HG03175 (cell line): ENCODE data around the gene TSPAN13.
A peak's percentile ranks its signal among the peaks of the same experiment; 100 is the strongest.
"Not testable (repeated sequence)": the region's sequence is repeated elsewhere in the genome, so short reads cannot be mapped to it uniquely, and the experiment has no call there.

Source experiments
- ATAC-seq: cut with Tn5 transposase; IDR thresholded peaks from one replicate; pipeline ENCODE4 v1.9.1; 2021; ENCODE audit warnings: mild to moderate bottlenecking, moderate library complexity; ENCODE audit not compliant: unreplicated experiment

Gene TSPAN13

GRCh38 chr7:16740623-16740953 lies 13.0 kb upstream of the TSPAN13 start:
- ATAC-seq: no peak

GRCh38 chr7:16740996-16741395 lies 12.6 kb upstream of the TSPAN13 start:
- ATAC-seq: no peak

DNA sequence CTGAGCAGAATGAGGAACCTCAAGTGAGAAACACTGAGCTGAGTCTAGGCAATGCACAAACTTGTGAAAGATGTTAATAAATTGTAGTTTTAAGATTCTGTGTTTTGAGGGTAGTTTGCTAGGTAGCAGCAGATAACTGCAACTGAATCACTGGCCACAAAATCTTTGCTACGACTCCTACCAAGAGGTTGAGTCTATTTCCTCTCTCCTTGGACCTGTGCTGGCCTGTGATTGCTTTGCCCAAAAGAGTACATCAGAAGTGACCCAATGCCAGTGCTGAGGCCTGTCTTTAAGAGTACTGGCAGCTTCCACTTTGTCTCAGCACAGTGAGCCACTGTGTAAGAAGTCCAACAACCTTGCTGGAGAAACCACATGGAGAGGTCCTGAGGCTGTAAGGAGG lies 11.9 kb upstream of the TSPAN13 start:
- no peak for ATAC-seq

DNA sequence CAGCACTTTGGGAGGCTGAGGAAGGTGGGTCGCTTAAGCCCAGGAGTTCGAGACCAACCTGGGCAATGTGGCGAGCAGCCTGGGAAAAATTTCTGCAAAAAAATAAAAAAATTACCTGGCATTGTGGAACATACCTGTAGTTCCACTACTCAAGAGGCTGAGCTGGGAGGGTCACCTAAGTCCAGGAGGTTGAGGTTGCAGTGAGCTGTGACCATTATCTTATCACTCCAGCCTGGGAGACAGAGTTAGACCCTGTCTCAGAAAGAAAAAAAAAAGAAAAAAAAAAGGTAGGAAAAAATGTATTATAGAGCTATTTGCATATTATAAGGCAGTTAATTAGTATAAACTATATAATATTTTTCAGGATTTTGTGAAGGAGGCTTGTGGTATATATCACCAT lies 11.0 kb upstream of the TSPAN13 start:
- no peak for ATAC-seq

DNA sequence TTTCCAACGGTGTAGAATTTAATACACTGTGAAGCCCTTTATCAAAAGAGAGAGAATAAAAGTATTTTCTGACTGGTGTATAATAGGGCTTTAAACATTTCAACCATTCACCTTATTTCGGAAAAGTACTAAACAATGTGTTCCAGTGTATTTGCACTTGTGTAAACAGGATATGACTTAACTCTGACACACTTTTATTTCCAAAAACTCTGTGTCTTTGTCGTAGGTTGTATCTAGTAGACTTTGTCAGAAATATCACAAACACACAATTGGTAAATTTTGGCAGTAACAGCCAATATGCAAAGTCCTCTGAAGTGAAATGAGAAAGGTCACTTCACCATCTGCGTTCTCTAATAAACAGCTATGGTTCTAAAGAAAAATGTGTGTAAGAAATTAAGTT lies 10.3 kb upstream of the TSPAN13 start:
- no peak for ATAC-seq

DNA sequence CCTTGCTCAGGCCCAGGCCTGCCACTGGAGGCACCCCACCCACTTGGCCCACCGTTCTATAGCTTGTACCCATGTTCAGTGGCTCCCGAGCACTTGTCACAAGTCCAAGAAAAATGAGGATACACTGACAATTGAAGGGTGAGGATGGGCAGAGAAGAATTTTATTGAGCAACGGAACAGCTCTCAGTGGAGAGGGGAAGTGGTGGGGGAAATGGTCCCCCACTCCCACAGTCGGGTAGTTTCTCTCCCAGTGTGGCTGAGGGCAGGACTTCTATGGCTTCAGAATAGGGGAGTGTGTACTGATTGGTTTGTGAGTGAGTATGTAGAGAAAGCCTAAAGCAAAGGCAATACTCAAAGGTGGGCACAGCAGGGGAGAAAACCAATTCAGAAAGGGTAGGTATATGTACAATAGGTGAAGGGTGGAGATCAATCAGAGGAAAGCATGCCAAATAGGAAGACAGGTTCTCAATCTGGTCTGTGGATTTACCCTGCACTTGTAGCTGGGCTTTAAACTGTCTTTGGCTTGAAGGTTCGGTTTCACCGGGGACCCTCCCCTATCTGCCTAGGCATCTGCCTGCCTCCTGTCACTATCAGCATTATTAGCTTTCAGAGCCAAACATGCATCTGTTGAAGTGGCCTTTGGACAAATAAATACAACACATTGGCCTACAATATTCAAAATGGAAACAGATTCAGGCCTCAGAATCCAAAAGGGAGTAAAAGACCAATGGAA lies 8.9 kb upstream of the TSPAN13 start:
- ATAC-seq: no peak

DNA sequence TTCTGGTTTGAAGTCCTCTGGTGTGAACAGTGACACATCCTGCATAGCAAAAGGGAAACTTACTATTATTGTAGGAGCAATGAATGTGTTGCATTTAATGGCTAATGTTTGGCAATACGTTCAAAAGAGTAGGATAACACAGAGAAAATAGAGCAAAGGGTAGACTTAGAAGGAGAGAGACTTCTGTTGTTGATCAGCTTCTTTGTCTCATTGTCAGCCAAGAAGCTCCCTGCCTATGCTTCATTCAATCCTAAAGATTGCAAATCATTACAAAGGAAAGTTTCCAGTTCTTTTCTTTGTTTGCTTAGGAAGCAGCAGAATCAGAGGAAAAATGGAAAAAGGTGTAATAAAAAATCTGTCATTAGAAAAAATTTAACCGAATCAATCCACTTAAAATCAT lies 7.9 kb upstream of the TSPAN13 start:
- no peak for ATAC-seq

- no peak for ATAC-seq
Observed at GRCh38 chr7:16747102-16747501, 6.5 kb upstream of the TSPAN13 start.

DNA sequence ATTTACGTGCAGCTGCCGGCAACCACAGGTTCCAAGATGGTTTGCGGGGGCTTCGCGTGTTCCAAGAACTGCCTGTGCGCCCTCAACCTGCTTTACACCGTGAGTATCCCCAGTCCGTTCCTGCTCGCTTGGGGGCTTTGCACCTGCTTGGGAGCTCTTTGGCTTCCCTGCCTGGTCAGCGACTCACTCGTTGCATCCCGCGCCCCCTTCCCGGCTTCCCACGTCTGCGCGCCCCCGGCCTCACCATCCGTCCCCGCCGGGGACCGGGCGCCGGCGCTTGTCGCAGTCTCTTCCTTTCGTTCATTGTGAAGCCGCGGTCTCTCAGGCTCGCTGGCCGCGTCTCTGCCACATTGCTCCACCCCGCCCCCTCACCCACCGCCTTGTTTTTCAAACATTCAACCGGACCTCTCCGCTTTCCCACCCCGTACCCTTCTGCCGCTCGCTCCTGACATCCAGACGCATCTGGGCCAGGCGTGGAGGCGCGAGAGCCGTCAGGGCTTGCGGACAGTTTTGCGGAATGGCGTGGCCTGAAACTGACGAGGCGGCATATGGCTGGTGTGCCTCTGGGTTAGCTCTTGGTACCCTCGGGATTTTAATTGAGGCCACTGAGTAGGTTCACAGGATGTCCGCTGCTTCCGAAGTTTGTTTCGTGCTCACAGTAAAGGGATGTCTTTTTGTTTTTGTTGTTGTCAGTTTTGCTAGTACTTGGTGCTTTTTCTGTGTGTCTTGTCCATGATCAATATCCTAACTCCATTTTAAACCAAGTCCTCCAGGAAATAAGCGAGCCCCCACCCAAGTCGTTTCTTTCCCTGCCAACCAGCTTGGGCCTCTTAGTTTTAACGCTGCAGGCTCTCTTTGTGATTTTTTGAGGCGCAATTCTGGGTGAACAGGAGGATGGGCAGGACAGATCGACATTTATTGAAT lies 639 bp downstream of the TSPAN13 start:
- peak; percentile 10 for ATAC-seq

DNA sequence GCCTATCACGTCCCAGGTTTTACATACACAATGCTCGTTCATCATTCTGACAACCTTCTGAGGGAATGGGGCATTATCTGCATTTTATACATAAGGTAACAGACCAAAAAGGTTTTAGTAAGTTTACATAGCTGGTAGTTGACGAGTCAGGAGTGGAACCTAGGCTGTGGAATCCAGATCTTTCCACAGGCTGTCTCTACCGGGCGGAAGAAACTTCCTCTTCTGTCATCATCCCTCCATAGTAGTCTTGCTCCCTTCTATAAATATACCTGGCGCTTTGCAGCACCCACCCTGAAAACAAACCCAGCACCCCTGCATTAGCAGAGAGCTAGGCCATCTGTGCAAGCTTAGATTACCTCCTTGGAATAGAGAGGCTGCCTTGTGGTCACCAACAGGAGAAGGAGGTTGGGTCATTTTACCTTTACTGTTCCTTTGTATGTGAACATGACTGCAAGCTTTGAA lies 1.3 kb downstream of the TSPAN13 start:
- no peak for ATAC-seq

GRCh38 chr7:16755397-16755796 lies 1.8 kb downstream of the TSPAN13 start:
- ATAC-seq: no peak

DNA sequence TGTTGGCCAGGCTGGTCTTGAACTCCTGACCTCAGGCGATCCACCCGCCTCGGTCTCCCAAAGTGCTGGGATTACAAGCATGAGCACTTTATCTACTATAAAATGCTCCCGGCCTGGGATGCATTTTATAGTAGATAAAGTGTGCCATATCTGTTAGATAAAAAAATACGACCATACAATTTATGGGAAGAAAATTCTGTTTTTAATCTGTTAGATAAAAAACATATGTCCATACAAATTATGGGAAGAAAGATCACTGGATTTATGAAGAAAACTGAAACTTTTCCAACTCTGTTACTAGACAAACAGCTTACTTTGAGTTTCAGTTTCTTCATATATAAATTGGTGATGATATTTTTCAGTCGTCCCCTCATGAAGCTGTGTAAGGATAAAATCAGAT lies 4.5 kb downstream of the TSPAN13 start:
- no peak for ATAC-seq

GRCh38 chr7:16758631-16759611 lies 5.4 kb downstream of the TSPAN13 start:
- no peak for ATAC-seq

- no peak for ATAC-seq
Observed at GRCh38 chr7:16759840-16760239, 6.3 kb downstream of the TSPAN13 start.

GRCh38 chr7:16762177-16762576 lies 8.6 kb downstream of the TSPAN13 start:
- ATAC-seq: no peak

DNA sequence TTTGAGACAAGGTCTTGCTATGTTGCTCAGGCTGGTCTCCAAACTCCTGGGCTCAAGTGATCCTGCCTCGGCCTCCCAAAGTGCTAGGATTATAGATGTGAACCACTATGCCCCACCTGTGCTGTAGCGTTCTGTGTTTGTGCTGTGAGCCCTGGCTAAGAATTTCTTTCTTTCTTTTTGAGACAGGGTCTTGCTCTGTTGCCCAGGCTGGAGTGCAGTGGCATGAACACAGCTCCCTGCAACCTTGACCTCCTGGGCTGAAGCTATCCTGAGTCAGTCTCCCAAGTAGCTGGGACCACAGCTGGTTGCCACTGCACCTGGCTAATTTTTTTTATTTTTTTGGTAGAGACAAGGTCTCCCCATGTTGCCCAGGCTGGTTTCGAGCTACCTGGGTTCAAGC lies 11.4 kb downstream of the TSPAN13 start:
- no peak for ATAC-seq

DNA sequence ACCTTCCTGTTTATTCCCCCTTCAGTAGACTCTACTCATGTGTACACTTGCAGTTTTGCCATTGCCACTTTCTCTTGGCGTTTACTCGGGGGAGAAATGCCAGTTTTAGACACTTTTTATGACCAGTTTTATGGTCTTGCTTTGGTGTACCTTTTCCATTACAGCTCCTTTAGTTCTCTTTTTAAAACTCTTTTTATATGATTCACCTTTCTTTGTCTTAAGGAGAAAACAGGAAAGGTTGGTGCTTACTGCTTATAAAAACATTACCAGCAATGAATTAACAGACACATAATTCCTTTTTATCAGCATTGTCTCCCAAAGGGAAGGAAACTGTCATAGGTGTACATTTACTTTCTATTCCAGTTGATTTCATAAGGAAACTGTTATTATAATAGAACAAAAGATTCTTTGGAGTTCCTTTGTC lies 11.9 kb downstream of the TSPAN13 start:
- ATAC-seq: no peak

GRCh38 chr7:16769994-16770393 lies 16.4 kb downstream of the TSPAN13 start:
- ATAC-seq: not testable (repeated sequence)

DNA sequence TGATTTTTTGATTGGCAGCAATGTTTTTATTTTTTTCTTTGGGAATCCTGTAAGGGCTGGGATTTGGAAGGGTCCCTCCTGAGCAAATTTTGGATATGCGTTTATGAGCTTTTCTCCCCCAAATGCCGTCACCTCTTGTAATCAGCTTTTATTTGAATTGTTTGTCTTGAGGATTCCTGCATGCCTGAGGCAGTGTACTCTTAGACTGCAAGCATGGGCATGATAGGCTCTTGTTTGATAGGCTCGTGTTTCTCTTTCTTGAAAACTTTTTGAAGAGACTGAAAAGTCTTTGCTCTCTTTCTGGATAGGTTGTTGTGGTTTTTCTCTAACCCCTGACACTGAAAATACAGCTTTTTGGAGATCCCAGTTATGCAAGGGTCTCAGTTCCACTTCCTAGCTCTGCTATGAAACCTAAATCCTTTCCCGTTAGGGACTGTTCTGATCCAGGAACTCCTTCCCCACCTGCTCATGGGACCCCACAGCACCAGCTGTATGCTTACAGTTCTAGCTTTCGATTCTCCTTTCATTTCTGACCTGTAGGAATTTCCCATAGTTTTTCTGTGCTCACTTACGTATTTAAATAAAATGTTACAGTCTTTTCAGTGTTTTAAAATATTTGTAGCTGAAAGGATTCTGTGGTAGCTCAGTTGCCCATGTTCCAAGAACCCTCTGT lies 17.2 kb downstream of the TSPAN13 start:
- ATAC-seq: no peak

DNA sequence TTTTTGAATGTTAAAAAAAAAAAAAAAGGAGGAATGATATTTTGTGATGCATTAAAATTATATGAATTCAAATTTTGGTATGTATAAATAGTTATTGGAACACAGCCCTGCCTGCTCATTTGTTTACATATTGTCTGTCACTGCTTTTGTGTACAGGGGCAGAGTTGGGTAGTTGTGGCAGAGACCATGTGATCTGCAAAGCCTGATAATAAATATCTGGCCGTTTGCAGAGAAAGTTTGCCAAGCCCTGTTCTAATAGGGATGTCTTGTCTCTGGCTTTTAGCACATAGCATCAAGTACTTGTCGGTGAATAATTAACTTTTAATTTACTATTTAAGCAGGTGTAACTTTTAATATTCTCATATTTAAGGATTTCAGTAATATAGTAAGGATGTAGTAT lies 19.8 kb downstream of the TSPAN13 start:
- no peak for ATAC-seq
